IPS-18a (cell line): ENCODE measurements around the gene HRK.

Experiments used
- H3K27ac ChIP-seq: one replicate; pipeline ENCODE4 v1.5.1; 2013; ENCODE audit warnings: low read length
- H3K27me3 ChIP-seq: one replicate; pipeline ENCODE4 v1.6.1; 2013; ENCODE audit warnings: mild to moderate bottlenecking, low read length; ENCODE audit not compliant: control insufficient read depth, insufficient read depth
- H3K36me3 ChIP-seq: one replicate; pipeline ENCODE4 v1.6.1; 2013; ENCODE audit warnings: low read depth, low read length; ENCODE audit not compliant: control insufficient read depth
- H3K4me1 ChIP-seq: one replicate; pipeline ENCODE4 v1.6.1; 2013; ENCODE audit warnings: low read depth, low read length; ENCODE audit not compliant: control insufficient read depth
- H3K4me3 ChIP-seq: one replicate; pipeline ENCODE4 v1.5.1; 2013; ENCODE audit warnings: low read length
- H3K9ac ChIP-seq: one replicate; pipeline ENCODE4 v1.6.1; 2013; ENCODE audit warnings: mild to moderate bottlenecking, low read length, moderate library complexity
- H3K9me3 ChIP-seq: one replicate; pipeline ENCODE4 v1.6.1; 2013; ENCODE audit warnings: low read depth, low read length; ENCODE audit not compliant: control insufficient read depth

Gene HRK

DNA sequence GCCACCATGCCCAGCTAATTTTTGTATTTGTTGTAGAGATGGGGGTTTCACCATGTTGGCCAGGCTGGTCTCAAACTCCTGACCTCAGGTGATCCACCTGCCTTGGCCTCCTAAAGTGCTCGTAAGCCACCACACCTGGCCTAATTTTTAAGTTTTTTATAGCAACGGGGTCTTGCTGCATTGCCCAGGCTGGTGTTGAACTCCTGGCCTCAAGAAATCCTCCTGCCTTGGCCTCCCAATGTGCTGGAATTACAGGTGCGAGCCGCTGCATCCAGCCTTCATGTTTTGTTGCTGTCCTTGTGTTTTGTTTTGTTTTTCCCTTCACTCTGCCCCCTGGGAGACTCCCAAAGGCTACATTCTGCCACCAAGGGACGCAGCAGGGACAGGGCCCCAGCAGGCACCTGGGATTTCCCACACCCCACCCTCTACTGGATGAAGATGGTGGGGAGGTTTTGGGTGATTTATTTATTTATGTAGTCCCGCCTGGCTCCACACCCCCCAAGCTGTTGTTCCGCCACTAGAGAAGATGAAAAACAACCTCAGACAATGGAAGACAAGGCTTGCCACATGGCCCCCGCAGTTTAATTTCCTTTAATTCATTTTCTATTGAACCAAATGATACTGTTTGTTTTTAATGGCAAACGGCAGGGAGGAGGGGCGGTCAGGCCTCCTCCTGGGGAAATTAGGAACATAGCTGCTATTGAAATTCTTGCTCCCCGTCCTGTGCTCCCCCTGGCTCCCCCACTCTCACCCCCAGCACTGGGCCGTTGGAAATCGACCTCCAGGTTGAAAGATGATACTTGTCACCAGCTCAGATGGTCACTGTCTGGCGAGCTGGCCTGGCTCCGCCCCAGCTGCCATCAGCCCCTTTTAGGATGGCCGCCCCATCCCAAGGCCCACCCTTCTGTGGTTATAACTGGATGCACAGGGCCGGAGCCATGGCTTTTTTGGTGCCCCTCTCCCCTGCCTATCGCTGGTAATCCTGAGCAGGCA is 72.8 kb downstream of the HRK start:
- H3K36me3 ChIP-seq = no peaks in the 10 kb centered on the region
- H3K4me3 ChIP-seq = no peak overlapping the region
- no peaks in the 10 kb centered on the region for H3K9me3 ChIP-seq
- H3K4me1 ChIP-seq = no peaks in the 10 kb centered on the region
- no peaks in the 10 kb centered on the region for H3K27me3 ChIP-seq
- H3K27ac ChIP-seq = no peak overlapping the region
- H3K9ac ChIP-seq = no peak overlapping the region

DNA sequence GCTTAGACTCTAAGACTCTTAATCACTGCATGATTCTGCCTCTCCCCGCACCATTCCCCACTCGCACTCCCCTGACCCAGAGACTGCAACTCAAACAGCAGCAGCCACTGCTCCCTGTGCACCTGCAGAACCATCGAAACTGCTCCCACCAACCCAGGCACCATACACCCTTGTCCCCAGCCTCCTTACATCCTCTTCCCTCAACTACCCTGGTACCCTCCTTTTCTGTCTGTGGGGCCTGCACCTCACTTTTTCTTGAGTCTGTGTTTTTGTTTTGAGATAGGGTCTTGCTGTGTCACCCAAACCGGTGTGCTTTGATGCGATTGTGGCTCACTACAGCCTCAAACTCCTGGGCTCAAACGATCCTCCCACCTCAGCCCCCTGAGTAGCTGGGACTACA is 73.7 kb downstream of the HRK start:
- Histone ChIP-seq H3K9ac (no peak overlapping the region), H3K36me3 (no peaks in the 10 kb centered on the region), H3K4me3 (no peak overlapping the region), H3K27ac (no peak overlapping the region), H3K4me1 (no peaks in the 10 kb centered on the region), H3K27me3 (no peaks in the 10 kb centered on the region), H3K9me3 (no peaks in the 10 kb centered on the region)

DNA sequence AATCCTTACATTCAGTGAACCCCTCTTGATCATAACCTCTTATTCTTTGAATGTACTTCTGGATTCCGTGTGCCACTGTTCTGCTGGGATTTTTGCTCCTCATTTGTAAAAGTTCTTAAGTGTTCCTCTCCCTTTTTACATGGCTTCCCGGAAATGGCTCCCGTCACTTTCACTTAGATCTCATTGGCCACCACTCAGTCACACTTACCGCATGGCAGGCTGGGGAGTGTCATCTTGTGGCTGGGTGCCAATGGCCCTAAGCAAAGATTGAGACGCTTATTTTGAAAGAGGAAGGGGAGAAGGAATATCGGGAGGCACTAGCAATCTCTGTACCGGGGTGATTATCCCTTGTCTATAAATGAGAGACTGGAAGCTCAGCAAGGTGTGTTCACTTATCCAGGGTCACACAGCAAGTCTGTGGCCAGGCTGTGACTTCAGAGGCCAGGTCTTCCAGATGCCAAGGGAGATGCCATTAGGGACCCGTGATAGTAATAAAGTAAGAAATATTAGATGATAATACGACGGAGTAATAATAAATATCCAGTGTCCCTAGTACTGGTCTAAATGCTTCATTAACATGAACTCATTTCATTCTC is 74.3 kb downstream of the HRK start:
- no peak overlapping the region for H3K27ac ChIP-seq
- H3K27me3 ChIP-seq = no peaks in the 10 kb centered on the region
- no peak overlapping the region for H3K4me3 ChIP-seq
- H3K4me1 ChIP-seq = no peaks in the 10 kb centered on the region
- H3K9ac ChIP-seq = no peak overlapping the region
- H3K9me3 ChIP-seq = no peaks in the 10 kb centered on the region
- H3K36me3 ChIP-seq = no peaks in the 10 kb centered on the region
